Stimulated activated CD4-positive, alpha-beta T cell treated with anti-CD3 and anti-CD28 coated beads, Interleukin-15, amount 100 ng/mL, for 24 hours (primary cell): ENCODE results near the gene WIPF2.
A peak's percentile ranks its signal among the peaks of the same experiment; 100 is the strongest.

ENCODE experiments used
- DNase-seq: peaks from one replicate; pipeline ENCODE4 v3.0.0-alpha.2; 2020

The WIPF2 gene

GRCh38 chr17:40218740-40219593 is at the start of gene WIPF2:
Gene WIPF2 (plus strand): TSS chr17:40219304. CDS start chr17:40256460, 37,156 bp downstream.
- DNase-seq, result peak; percentile 98

GRCh38 chr17:40170325-40170724 is 48.8 kb upstream of the WIPF2 start:
- DNase-seq, result no peak

GRCh38 chr17:40171750-40172149 is 47.4 kb upstream of the WIPF2 start:
- no peak for DNase-seq

GRCh38 chr17:40173091-40173777 is 45.9 kb upstream of the WIPF2 start:
- no peak for DNase-seq

GRCh38 chr17:40173778-40174135 is 45.3 kb upstream of the WIPF2 start:
- DNase-seq, result no peak

GRCh38 chr17:40174514-40174913 is 44.6 kb upstream of the WIPF2 start:
- no peak for DNase-seq

GRCh38 chr17:40175928-40176753 is 43.0 kb upstream of the WIPF2 start:
- DNase-seq, result no peak

GRCh38 chr17:40176754-40177110 is 42.4 kb upstream of the WIPF2 start:
- no peak for DNase-seq

GRCh38 chr17:40177275-40177874 is 41.7 kb upstream of the WIPF2 start, which contains the start of gene RAPGEFL1:
Gene RAPGEFL1 (plus strand): TSS chr17:40177470. CDS start chr17:40177862, 392 bp downstream.
- peak; percentile 91 for DNase-seq

GRCh38 chr17:40178021-40178601 is 41.0 kb upstream of the WIPF2 start:
- DNase-seq, result no peak

GRCh38 chr17:40178660-40179059 is 40.4 kb upstream of the WIPF2 start:
- no peak for DNase-seq

GRCh38 chr17:40179923-40180659 is 39.0 kb upstream of the WIPF2 start:
- no peak for DNase-seq

- DNase-seq, result no peak
These were observed 38.4 kb upstream of the WIPF2 start for GRCh38 chr17:40180694-40181093.

- DNase-seq, result no peak
These were observed 37.9 kb upstream of the WIPF2 start for GRCh38 chr17:40181205-40181604.

- DNase-seq, result no peak
These were observed 36.5 kb upstream of the WIPF2 start for GRCh38 chr17:40182606-40183005.

- no peak for DNase-seq
These were observed 31.9 kb upstream of the WIPF2 start for GRCh38 chr17:40187238-40187637.

- no peak for DNase-seq
These were observed 30.4 kb upstream of the WIPF2 start for GRCh38 chr17:40188694-40189093.

GRCh38 chr17:40190197-40191021 is 28.7 kb upstream of the WIPF2 start:
- peak; percentile 50 for DNase-seq

GRCh38 chr17:40191237-40192208 is 27.6 kb upstream of the WIPF2 start:
- DNase-seq, result peak; percentile 80

GRCh38 chr17:40192961-40193360 is 26.1 kb upstream of the WIPF2 start:
- no peak for DNase-seq
